Lower leg skin (tissue), 3 donors: ENCODE results near the gene B9D1.

Experiments
- POLR2A ChIP-seq, 2 donors: fragments of 450-650 bp; IDR thresholded peaks; one replicate each; pipeline ENCODE4 v1.6.1; 2016 to 2017; ENCODE audit warnings: antibody characterized with exemption in 2 of 2, mild to moderate bottlenecking in 1 of 2, moderate library complexity in 1 of 2
- TF ChIP-seq, protein P1 (sequence below), 3 donors: fragments of 450-650 bp; IDR thresholded peaks; one replicate each; pipeline ENCODE4 v1.5.1; 2016; ENCODE audit warnings: antibody characterized with exemption in 3 of 3, mild to moderate bottlenecking in 3 of 3, moderate library complexity in 2 of 3

DNA sequence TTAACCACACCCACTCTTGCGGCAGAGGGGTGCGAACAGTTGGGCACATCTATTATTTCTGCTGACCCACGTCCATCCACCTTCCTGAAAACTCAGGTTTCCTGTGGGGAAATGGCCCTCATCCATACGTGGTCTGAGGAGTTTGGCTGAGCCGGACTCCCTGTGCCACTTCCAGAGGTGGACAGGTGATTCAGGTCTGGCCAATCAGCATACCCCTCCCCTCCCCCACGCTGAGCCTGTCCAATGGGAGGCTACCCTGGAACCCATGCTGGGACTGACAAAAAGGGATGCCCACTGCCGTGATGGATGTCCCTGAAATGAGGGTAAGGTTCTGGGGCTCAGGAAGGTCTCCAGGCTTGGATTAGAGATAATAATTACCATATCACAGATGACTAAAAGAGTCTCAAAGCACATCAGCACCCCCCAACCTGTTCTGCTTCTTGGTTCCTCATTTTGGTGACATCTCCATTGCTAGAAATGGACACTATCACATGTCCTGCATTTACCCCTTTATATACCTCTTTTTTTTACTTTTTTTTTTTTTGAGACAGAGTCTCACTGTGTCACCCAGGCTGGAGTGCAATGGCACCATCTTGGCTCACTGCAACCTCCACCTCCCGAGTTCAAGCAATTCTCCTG lies 10.5 kb upstream of the B9D1 start:
- TF ChIP-seq, protein P1, sequence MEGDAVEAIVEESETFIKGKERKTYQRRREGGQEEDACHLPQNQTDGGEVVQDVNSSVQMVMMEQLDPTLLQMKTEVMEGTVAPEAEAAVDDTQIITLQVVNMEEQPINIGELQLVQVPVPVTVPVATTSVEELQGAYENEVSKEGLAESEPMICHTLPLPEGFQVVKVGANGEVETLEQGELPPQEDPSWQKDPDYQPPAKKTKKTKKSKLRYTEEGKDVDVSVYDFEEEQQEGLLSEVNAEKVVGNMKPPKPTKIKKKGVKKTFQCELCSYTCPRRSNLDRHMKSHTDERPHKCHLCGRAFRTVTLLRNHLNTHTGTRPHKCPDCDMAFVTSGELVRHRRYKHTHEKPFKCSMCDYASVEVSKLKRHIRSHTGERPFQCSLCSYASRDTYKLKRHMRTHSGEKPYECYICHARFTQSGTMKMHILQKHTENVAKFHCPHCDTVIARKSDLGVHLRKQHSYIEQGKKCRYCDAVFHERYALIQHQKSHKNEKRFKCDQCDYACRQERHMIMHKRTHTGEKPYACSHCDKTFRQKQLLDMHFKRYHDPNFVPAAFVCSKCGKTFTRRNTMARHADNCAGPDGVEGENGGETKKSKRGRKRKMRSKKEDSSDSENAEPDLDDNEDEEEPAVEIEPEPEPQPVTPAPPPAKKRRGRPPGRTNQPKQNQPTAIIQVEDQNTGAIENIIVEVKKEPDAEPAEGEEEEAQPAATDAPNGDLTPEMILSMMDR (IDR thresholded peaks at IDR 0.05), result no peak
- TF ChIP-seq POLR2A (IDR thresholded peaks at IDR 0.05), result no peak
